HG02884 (cell line): ENCODE data around the gene UMPS.
"Not testable (repeated sequence)": the region's sequence is repeated elsewhere in the genome, so short reads cannot be mapped to it uniquely, and the experiment has no call there.

Experiments used
- ATAC-seq: cut with Tn5 transposase; IDR thresholded peaks from one replicate; pipeline ENCODE4 v1.9.1; 2021; ENCODE audit warnings: mild to moderate bottlenecking, moderate library complexity; ENCODE audit not compliant: unreplicated experiment

Gene UMPS

DNA sequence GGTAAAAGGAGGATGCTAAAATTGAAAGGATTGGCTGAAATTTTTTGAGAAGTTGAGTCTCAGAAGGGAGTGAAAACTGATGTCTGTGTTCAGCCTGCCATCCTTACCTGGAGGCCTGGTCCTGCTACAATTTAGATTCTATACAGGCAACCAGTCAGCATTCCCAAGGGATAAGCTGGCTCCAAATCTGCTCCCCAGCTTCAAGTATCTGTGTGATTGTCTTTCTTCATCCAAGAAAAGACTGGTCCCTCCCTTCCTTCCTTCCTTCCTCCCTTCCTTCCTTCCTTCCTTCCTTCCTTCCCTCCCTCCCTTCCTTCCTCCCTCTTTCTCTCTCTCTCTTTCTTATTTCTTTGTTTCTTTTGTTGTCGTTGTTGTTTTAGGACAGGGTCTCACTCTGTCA is 24.7 kb upstream of the UMPS start:
- no peak for ATAC-seq

DNA sequence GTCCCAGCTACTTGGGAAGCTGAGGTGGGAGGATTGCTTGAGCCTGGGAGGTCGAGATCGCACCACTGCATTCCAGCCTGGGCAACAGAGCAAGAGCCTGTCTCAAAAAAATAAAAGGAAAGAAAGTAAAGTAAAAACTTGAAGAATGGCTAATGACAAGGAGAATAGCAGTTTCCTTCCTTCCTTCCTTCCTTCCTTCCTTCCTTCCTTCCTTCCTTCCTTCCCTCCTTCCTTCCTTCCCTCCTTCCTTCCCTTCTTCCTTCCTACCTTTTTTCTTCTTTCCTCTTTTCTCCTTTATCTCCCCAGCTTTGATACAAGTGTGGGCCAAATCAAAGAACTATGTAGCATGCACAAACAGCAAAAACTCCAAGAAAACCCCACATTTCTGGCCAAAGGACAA is 23.0 kb upstream of the UMPS start:
- not testable (repeated sequence) for ATAC-seq

DNA sequence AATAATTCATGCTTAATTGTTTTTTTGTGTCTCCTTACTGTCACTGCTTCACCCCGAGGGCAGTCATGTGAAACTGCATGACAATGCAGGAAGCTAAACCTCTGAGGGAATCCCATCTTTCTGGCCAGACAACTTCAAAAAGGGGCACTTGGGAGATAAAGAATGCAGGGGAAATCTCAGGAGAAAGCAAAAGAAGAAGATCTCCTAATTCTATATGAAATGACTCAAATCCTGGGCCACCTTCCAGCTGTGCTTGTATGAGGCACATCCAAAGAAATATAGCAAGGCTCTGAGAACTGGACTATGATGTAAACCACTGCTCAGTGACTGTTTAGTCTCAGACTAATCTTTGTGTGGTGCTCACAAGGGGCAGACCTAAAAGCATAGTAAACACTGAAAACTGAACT is 22.6 kb upstream of the UMPS start:
- no peak for ATAC-seq

DNA sequence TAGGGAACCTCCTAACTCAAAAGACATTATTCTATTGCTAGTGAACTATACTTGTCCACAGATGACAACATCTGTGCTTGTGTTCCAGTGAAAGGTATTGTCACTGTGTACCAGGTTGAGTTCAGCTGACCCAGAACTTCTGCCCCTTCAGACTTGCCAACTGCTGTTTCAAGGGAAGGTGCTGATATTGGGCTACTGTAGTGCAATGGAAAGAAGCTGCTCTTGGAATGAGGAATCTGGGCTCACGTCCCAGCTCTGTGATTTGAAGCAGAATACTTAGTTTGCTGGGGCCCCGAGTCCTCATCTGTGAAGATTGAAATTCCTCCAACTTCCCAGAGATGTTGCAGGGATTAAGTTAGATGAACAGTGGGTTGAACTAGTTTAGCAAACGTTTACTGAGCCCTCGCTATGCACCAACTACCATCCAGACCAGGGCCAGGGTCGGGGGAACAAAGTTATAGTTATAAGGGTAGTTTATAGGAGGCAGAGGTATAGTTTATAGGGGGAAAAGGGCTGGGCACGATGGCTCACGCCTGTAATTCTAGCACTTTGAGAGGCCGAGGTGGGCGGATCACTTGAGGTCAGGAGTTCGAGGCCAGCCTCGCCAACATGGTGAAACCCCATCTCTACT is 15.9 kb upstream of the UMPS start:
- no peak for ATAC-seq

DNA sequence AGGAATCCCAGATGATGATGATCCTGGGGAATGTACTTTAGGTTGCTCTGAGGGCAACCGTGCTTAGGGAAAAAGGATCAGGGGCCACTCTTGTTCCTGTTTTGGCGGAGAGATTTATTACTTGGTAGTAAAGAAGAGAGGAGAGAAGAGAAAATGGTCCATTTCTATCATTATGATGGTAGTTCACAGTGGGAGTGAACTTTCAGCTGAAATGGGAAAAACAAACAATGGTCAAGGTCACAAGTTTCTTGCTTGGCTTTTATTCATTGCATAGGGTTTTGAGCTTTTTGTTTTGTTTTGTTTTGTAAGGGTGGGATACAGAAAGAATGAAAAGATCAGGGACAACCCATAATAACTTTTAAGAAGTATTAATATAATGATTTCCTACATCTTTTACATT is 7.7 kb upstream of the UMPS start:
- ATAC-seq = no peak

DNA sequence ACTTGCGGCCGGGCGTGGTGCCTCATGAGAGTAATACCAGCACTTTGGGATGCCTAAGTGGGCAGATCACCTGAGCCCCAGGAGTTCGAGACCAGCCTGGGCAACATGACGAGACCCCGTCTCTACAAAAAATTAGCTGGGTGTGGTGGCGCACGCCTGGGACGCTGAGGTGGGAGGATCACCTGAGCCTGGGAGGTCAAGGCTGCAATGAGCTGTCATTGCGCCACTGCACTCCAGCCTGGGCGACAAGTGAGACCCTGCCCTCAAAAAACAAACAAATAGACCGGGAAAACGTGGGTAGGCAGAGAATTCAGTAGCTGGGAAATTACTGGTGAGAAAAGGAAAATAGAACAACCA is 667 bp downstream of the UMPS start:
- ATAC-seq = no peak

DNA sequence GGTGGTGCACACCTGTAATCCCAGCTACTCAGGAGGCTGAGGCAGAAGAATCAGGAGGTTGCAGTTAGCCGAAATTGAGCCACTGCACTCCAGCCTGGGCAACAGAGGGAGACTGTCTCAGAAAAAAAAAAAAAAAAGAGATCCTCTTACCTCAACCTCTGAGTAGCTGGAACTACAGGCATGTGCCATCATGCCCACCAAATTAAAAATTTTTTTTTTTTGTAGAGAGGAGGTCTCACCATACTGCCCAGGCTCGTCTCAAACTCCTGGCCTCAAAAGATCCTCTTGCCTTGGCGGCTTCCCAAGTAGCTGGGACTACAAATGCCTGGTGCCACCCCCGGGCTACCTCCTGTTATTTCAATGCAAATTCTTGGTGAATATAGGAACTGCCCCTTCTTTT is 1.5 kb downstream of the UMPS start:
- ATAC-seq = no peak

DNA sequence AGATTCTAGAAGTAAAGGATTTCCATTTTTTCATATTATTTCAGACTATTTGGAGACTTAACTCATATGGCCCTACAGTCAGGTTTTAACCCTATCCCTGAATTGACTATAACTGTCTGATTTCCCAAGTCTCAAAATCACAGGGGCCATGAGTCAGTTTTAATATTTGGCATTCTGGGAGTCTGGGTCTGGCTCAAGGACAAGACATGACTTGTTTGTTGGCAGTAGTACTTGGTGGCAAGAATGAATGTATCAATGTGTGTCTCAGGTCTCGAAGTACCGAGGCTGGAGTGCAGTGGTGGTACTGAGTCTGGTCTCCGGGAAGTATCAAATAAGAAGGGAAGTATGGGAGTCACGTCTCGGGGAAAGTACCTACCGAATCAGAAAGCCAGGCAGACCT is 10.8 kb downstream of the UMPS start:
- no peak for ATAC-seq

DNA sequence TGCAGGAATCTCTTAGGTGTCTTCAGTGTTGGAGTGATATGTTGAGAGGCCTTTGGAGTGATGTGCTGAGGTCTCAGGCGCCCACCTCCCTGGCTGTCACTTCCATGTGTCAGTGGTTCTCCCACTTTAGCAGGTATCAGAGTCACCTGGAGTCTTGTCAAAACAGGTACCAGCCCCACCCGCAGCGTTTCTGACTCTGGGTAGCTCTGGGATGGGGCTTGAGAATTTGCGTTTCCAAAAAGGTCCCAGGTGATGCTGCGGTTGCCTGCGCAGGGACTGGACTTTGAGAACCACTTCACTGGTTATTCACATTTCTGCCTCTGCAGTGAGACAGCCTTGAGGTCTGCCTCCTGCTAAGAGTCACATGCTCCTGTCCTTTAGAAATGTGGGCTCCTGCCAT is 15.5 kb downstream of the UMPS start:
- ATAC-seq = no peak

DNA sequence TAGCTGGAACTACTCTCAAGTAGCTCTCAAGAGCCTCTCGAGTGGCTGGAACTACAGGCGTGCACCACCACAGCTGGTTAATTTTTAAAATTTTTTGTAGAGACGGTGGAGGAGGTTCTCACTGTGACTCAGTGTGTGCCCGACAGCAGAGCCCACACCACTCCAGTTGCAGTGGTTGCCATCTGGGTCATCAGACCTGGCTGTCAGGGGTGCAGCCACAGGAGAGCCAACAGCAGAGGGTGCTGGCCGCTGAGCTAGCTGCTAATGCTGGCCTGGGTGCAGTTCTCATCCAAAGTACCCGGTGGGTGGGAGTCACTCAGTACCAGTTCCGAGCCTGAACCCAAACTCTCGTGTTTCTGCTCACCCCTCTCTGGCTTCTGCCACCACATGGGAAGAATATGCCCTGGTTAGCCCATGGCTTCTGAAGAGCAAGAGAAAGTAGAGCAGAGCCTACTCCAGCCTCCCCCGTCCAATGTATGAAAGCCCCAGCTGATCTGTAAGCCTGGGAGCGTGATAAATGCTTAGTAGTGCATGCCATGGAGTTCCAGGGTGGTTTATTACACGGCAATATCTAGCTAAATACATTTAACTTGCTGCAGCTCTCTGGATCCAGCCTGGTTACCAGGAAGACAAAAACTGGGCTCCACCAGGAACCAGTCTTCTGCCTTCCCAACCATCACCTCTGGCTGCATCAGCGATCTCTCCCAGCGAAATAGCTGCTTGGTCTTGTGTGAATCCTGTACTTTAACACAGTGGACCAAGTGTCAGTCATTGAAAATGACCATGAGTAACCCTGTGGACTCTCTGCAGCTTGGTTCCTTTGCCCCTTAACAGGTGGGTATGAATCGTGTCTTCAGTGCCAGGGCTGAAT is 17.1 kb downstream of the UMPS start:
- no peak for ATAC-seq

DNA sequence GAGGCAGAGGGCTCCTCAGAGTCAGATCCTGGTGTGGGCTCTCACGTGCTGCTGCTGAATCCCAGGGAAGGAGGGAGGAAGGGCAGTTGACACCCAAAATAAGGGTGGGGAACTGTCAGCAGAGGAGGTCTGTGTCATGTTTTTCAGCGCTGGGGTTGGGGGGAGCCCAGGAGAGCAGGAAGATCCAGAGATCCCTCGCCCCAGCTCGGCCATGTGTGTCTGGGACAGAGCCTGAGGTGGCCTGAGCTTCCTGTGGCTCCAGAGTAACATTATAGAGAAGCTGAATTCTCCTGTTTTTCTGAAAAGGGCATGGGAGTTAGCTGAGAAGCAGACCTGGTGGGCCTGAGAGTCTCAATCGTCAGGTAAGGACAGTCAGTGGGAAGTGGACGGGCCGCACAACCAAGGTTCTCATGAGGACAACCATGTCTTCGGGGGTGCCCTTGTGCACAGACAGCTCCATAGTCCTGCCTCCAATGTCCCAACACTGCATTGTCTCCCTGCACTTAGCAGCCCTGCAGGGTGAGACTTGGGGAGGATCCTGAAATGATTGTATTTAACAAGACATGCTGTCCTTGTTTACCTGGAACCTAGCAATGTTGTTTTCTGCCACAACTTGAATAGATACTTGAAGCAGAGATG is 18.4 kb downstream of the UMPS start:
- ATAC-seq = no peak

DNA sequence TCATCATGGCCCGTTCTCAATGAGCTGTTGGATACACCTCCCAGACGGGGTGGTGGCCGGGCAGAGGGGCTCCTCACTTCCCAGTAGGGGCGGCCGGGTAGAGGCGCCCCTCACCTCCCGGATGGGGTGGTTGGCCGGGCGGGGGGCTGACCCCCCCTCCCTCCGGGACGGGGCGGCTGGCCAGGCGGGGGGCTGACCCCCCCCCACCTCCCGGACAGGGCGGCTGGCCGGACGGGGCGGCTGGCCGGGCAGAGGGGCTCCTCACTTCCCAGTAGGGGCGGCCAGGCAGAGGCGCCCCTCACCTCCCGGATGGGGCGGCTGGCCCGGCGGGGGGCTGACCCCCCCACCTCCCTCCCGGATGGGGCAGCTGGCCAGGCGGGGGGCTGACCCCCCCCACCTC is 19.6 kb downstream of the UMPS start:
- ATAC-seq = not testable (repeated sequence)

DNA sequence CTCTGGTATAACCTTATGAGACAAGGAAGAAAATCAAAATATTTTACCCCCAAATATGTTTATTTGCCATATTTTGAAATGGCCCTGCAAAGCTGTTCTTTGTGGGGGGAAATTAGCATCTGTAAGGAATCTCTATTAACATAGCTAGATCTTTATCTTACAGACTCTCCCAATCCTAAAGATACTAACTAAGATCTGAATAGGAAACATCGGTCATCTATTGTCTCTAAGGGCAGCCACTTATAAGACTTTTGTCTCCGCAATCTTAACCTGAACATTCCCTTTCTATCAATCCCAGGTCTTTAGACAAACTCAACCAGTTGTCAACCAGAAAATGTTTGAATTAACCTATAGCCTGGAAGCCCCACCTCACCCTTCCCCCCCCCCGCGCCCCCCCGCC is 21.2 kb downstream of the UMPS start:
- ATAC-seq = no peak

DNA sequence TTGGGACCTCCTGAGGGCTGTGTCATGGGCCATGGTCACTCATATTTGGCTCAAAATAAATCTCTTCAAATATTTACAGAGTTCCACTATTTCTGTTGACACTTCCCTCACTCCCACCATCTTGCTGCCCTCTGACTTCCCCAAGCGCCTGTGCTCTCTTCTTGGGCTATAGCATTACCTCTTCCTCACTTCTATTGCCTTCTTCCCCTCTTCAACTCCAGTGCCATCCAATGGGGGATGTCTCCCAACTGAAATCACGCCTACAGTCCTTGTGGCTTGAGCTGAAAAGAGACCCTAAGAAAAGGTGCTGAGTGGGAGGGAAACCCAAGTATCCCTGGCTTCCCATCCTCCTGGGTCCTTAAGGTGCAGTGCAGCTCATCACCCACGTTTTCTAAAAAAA is 21.8 kb downstream of the UMPS start:
- ATAC-seq = no peak

DNA sequence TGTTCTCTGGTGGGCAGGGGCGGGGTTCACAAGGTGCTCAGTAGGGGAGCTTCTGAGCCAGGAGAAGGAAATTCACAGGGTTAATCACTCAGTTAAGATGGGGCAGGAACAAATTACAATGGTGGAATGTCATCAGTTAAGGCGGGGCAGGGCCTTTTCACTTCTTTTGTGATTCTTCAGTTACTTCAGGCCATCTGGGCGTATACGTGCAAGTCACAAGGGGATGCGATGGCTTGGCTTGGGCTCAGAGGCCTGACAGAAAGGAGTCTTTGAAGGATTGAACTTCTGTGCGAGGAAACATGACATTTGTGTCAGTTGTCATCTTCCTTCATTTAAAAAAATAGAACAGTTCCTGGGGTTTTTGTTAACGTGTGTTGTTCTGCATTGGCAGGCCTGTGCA is 27.7 kb downstream of the UMPS start:
- ATAC-seq = not testable (repeated sequence)

DNA sequence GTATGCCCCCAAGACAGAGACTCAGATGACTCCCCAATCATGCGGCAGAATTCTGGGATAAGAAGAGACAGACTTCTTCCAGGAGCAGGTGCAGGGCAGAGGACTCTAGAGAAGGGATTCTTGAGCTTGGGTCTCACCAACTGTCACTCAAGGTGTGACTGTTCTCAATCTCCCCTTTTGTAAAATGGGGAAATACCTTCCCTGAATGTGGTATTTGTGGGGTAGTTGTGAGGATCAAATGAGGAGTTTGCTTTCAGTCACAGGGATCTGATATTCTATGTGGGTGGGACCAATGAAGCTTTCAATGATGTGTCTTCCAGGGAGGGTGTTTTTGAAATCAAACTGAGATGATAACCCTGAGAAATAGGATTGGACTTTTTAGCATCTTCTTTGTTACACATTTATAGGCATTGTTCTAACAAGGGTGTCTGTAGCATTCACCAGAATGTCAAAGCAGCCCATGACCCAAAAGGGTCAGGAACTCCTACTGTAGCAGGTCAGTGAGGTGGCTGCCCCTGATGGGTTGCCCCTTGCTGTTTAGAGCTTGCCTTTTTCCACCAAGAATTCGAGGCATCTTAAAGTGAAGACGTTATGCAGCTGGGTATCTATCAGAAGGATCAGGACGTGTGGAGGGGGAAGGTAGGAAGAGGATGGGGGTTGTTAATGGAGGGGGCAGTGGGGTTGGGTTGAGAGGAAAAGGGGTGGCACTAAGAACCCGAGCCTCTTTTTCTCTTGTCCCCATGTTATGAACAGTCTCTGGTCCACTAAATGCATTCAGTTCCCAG is 28.8 kb downstream of the UMPS start:
- no peak for ATAC-seq

DNA sequence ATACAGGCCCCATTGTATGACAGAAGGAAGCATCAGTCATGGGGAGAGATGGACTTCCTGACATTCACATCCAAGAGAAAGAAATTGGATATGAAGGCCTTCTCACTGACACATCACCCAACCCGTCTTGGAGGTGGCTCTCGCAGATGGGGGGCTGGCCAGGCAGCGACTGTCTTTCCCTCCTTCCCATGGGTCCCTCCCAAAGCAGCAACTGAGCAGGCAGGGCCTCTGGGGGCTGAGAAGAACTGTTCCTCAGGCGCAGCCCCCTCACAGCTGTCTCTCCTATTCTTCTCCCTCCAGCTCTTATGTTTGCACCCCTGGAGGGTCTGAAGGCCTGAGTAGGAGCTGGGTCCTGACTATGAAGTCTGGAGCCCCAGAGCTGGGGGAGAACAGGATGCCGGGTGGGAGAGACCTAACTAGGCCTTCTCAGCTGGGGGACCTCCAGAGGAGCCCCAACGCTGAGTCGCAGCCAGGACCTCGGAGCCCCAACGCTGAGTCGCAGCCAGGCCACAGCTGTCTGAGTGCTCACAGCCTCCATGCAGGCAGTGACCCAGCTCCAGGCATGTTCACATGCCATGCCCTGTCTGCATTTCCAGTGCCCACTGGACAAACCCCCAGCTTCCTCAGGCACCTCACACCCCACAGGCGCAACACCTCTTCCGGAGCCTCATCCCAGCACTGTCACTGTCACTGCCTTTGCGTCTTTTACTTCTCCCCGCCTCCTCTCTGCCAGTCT is 29.6 kb downstream of the UMPS start:
- no peak for ATAC-seq

DNA sequence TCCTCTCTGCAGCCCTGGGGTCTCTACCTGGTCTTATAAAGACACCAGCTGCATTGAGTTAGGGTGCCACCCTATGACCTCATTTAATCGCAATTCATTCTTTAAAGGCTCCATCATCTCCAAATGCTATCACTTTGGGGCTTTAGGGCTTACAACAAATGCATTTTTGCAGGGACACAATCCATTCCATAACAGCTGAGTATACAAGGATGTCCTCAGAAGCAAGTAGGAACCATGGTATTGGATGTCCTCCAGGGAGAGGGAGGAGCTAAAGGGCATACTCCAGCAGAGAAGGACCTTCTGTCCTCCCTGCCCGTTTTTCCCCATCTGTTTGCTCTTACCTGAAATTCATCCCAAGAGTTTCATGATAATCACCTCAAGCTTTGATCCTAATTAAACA is 30.3 kb downstream of the UMPS start:
- ATAC-seq = no peak

DNA sequence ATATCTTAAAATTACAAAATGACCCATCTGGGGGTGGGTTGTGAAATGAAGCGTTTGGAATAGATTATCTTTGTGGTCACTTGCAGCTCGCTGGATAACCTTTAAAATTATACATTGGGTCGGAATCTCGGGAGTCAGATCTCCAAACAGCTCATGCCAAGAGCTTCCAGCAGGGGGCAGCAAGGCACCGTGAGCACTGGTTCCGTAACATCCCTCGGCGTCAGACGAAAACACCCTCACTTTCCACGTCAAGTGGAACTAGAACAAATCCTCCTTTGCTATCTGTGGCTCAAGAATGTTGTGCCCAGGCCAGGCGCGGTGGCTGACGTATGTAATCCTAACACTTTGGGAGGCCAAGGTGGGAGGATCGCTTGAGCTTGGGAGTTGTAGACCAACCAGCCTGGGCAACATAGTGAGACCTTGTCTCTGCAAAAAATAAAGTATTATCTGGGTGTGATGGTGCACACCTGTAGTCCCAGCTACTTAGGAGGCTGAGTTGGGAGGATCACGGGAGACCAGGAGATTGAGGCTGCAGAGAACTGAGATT is 31.1 kb downstream of the UMPS start:
- ATAC-seq = no peak

DNA sequence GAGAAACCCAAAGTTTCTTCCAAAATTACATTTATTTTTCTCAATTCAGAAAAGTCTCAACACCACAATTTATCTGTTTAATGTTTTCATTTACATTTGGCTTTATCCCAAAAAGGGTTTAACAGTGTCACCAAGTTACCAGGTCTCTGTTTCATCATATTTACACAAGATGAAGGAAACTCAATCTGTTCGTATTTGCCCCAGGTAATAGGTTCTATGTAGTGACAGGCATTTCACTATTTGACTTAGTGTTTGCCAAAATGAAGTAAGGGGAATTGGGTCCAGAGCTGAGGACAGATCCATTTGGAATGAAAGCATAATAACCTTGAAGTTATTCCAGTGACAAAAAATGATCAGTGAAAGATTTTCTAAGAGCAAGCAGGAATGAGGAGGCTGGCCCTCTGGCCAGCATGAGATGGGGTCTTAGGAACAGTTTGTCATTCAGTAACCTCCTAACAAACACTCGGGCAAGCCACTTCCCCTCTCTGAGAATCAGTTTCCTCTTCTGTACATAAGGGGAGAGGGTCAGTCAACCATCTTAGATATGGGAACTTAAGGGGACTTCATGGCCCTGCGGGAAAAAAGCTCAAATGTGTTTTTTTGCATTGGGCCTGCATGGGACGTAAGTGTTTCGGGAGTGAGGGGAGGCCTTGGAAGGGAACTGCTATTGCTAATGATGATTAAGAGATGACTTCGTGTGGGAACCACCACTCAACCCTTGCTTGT is 31.8 kb downstream of the UMPS start:
- ATAC-seq = no peak
